K562 (cell line): ENCODE results near the gene CENPT. TPM values are rescaled to one million over a fixed set of nuclear protein-coding genes. Genes with fewer than 3 reads are reported as not detected.

ENCODE experiments used
- EP300 ChIP-seq: IDR thresholded peaks from 2 replicates; pipeline ENCODE4 v1.6.1; 2012; ENCODE audit warnings: low read length, improper control_type of control experiment
- FOXA3 ChIP-seq, 2 experiments: fragments of 450-650 bp in 1 of 2; sonication (generic) in 1 of 2; formaldehyde crosslinking; IDR thresholded peaks in 1 of 2; conservative IDR thresholded peaks in 1 of 2; 2 replicates each; pipeline versions ENCODE4 v1.4.0 to v1.8.0; 2020 to 2022; ENCODE audit warnings: mild to moderate bottlenecking in 2 of 2, missing genetic modification reagents in 1 of 2
- FOXJ2 ChIP-seq: fragments of 200-800 bp; sonication (Bioruptor generic); IDR thresholded peaks from 2 replicates; pipeline ENCODE4 v1.6.1; 2016; ENCODE audit warnings: missing genetic modification characterization, missing compliant biosample characterization
- GABPA ChIP-seq: fragments of 200-800 bp; sonication (Bioruptor generic); conservative IDR thresholded peaks from 2 replicates; pipeline ENCODE4 v1.6.1; 2016; ENCODE audit warnings: low read depth, missing genetic modification characterization, missing compliant biosample characterization
- HMG20A ChIP-seq: fragments of 450-650 bp; formaldehyde crosslinking; conservative IDR thresholded peaks from 2 replicates; pipeline ENCODE4 v1.4.0; 2020; ENCODE audit warnings: mild to moderate bottlenecking, mixed read lengths
- JUN ChIP-seq, 2 experiments: sonication (generic) in 1 of 2; formaldehyde crosslinking in 1 of 2; IDR thresholded peaks; 2 replicates each; pipeline versions ENCODE4 v1.6.1 to v1.8.0; 2012 to 2022; ENCODE audit warnings: borderline replicate concordance in 2 of 2, mild to moderate bottlenecking in 2 of 2, improper control_type of control experiment in 1 of 2, low read depth in 1 of 2, low read length in 1 of 2, missing genetic modification reagents in 1 of 2
- KLF16 ChIP-seq: IDR thresholded peaks from 2 replicates; pipeline ENCODE4 v1.6.1; 2016; ENCODE audit warnings: antibody characterized with exemption
- MAFK ChIP-seq: IDR thresholded peaks from 2 replicates; pipeline ENCODE4 v1.6.1; 2011; ENCODE audit warnings: low read length, improper control_type of control experiment
- MEIS2 ChIP-seq: fragments of 450-650 bp; IDR thresholded peaks from 2 replicates; pipeline ENCODE4 v1.6.1; 2014; ENCODE audit warnings: mild to moderate bottlenecking; ENCODE audit not compliant: partially characterized antibody
- NCOR1 ChIP-seq: fragments of 450-650 bp; IDR thresholded peaks from 2 replicates; pipeline ENCODE4 v1.6.1; 2016; ENCODE audit warnings: mild to moderate bottlenecking, moderate library complexity
- NEUROD1 ChIP-seq: fragments of 150-350 bp; IDR thresholded peaks from 2 replicates; pipeline ENCODE4 v1.6.1; 2014; ENCODE audit warnings: borderline replicate concordance, low read length, low read depth; ENCODE audit not compliant: partially characterized antibody
- NFIX ChIP-seq: fragments of 250-450 bp; sonication (Bioruptor Pico); IDR thresholded peaks from 2 replicates; pipeline ENCODE4 v1.4.0; 2020; ENCODE audit warnings: low read depth, mild to moderate bottlenecking, moderate library complexity
- NR2C2 ChIP-seq, 2 experiments: fragments of 200-800 bp in 1 of 2; sonication (Bioruptor generic) in 1 of 2; sonication (generic) in 1 of 2; formaldehyde crosslinking in 1 of 2; IDR thresholded peaks; 2 replicates each; pipeline versions ENCODE4 v1.6.1 to v1.8.0; 2016 to 2022; ENCODE audit warnings: mild to moderate bottlenecking in 1 of 2, missing compliant biosample characterization in 1 of 2, missing genetic modification characterization in 1 of 2, missing genetic modification reagents in 1 of 2
- RCOR1 ChIP-seq, 2 experiments: IDR thresholded peaks; 2 replicates each; pipeline ENCODE4 v1.6.1; 2012; ENCODE audit warnings: low read depth in 2 of 2, low read length in 2 of 2, borderline replicate concordance in 1 of 2, improper control_type of control experiment in 1 of 2
- RFX1 ChIP-seq: fragments of 450-650 bp; IDR thresholded peaks from 2 replicates; pipeline ENCODE4 v1.6.1; 2016; ENCODE audit warnings: mild to moderate bottlenecking, moderate library complexity
- SOX6 ChIP-seq: fragments of 450-650 bp; IDR thresholded peaks from 2 replicates; pipeline ENCODE4 v1.6.1; 2014; ENCODE audit warnings: mild to moderate bottlenecking
- TEAD4 ChIP-seq, 2 experiments: sonication (generic) in 1 of 2; formaldehyde crosslinking in 1 of 2; IDR thresholded peaks; 2 replicates each; pipeline versions ENCODE4 v1.6.1 to v1.8.0; 2012 to 2022; ENCODE audit warnings: borderline replicate concordance in 1 of 2, inconsistent platforms in 1 of 2, low read length in 1 of 2, mild to moderate bottlenecking in 1 of 2, missing genetic modification reagents in 1 of 2
- polyA plus RNA-seq, 8 experiments: library from polyadenylated mRNA; depleted of rRNA in 4 of 8; stranded (reverse) in 5 of 8; unstranded in 3 of 8; fragments of >200 nt; fragmentation: Nextera tagmentation in 2 of 8; fragmentation: Illumina TruSeq in 1 of 8; extraction: Ambion mirVana in 2 of 8; extraction: Trizol in 1 of 8; gene quantifications; 2 replicates each; pipeline versions ENCODE4 v1.2.1 to v1.2.3, GENCODE V29; 2011 to 2014; ENCODE audit warnings: inconsistent platforms in 1 of 8, missing spikeins in 1 of 8
- total RNA-seq, 7 experiments: library from RNA; depleted of rRNA in 6 of 7; stranded (reverse); fragments of >200 nt in 6 of 7; fragmentation: Illumina TruSeq in 2 of 7; extraction: Trizol in 2 of 7; gene quantifications; 2 replicates each; pipeline versions ENCODE4 v1.2.1 to v1.2.3, GENCODE V29; 2011 to 2021; ENCODE audit warnings: low replicate concordance in 1 of 7
- TF ChIP-seq, protein P1 (sequence below): sonication (generic); formaldehyde crosslinking; IDR thresholded peaks from 2 replicates; pipeline ENCODE4 v1.8.0; 2022; ENCODE audit warnings: missing genetic modification reagents, mild to moderate bottlenecking, moderate library complexity, borderline replicate concordance
- TF ChIP-seq, protein P2 (sequence below), 2 experiments: IDR thresholded peaks in 1 of 2; conservative IDR thresholded peaks in 1 of 2; 2 replicates each; pipeline ENCODE4 v1.6.1; 2016; ENCODE audit warnings: low read depth in 2 of 2, mild to moderate bottlenecking in 1 of 2, missing compliant biosample characterization in 1 of 2, missing genetic modification characterization in 1 of 2, moderate library complexity in 1 of 2
- TF ChIP-seq, protein P3 (sequence below), 2 experiments: fragments of 450-650 bp; conservative IDR thresholded peaks; 2 replicates each; pipeline ENCODE4 v1.6.1; 2017; ENCODE audit warnings: mild to moderate bottlenecking in 2 of 2, moderate library complexity in 2 of 2

The CENPT gene
- total and polyA plus RNA-seq, 9 of the 15 experiments (the other 6 are each of a cell fraction or from before 2014, with no cell fraction given) = 3.6 to 94.2 (median 44.1) TPM

DNA sequence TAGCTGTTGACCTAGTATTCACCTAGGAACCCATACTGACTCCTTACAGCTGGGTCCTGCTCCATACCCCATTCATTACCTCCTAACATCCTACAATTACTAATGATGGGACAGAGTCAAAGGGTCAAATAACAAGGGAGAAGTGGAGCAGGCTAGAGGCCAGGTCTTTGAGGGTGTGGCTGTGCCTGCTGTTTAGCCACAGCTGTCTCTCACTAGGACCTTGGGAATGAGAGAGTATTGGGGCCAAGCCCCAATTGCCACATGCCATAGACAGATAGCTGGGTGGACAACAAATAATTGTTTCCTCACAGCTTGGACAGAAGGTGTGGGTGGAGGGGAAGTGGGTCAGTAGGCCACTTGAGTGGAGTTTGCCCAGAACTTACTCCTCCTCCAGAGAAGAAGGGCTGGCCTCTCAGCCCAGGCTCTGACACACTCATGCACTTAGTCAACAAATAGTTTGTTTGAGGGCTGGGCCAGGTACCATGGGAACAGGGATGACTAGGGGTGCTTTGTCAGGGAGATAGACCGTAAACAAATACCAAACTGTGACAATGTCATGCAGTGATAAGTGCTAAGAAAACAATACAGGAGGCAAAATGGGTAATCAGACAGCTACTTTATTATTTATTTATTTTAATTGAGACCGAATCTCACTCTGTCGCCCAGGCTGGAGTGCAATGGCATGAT lies 10.2 kb upstream of the CENPT start (continued):
- peak; percentile 72 for TF ChIP-seq NEUROD1
- TF ChIP-seq, protein P1, sequence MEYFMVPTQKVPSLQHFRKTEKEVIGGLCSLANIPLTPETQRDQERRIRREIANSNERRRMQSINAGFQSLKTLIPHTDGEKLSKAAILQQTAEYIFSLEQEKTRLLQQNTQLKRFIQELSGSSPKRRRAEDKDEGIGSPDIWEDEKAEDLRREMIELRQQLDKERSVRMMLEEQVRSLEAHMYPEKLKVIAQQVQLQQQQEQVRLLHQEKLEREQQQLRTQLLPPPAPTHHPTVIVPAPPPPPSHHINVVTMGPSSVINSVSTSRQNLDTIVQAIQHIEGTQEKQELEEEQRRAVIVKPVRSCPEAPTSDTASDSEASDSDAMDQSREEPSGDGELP (CRISPR knock-in tag) = peak; percentile 76
- TF ChIP-seq SOX6 = peak; percentile 84
- TF ChIP-seq EP300 = 0 out of 2 replicates have a peak, but pooled peaks have one; percentile 35
- TF ChIP-seq NR2C2 (CRISPR knock-in tag; IDR thresholded peaks at IDR 0.05) = no peak
- TF ChIP-seq NR2C2 (tag; IDR thresholded peaks at IDR 0.05) = peak; percentile 24; the same call in 1 of the 2 replicates
- no peak for TF ChIP-seq NFIX (CRISPR knock-in tag)
- 0 out of 2 replicates have a peak, but pooled peaks have one; percentile 20 for TF ChIP-seq MAFK
- no peak for TF ChIP-seq KLF16
- TF ChIP-seq, protein P2, sequence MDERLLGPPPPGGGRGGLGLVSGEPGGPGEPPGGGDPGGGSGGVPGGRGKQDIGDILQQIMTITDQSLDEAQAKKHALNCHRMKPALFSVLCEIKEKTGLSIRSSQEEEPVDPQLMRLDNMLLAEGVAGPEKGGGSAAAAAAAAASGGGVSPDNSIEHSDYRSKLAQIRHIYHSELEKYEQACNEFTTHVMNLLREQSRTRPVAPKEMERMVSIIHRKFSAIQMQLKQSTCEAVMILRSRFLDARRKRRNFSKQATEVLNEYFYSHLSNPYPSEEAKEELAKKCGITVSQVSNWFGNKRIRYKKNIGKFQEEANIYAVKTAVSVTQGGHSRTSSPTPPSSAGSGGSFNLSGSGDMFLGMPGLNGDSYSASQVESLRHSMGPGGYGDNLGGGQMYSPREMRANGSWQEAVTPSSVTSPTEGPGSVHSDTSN (CRISPR knock-in tag; IDR thresholded peaks at IDR 0.05; ENCODE audit: low read depth) = no peak
- TF ChIP-seq, protein P2 (tag; conservative IDR thresholded peaks at IDR 0.05; ENCODE audit: low read depth) = 0 out of 2 replicates have a peak, but pooled peaks have one; percentile 12
- TF ChIP-seq, protein P3, sequence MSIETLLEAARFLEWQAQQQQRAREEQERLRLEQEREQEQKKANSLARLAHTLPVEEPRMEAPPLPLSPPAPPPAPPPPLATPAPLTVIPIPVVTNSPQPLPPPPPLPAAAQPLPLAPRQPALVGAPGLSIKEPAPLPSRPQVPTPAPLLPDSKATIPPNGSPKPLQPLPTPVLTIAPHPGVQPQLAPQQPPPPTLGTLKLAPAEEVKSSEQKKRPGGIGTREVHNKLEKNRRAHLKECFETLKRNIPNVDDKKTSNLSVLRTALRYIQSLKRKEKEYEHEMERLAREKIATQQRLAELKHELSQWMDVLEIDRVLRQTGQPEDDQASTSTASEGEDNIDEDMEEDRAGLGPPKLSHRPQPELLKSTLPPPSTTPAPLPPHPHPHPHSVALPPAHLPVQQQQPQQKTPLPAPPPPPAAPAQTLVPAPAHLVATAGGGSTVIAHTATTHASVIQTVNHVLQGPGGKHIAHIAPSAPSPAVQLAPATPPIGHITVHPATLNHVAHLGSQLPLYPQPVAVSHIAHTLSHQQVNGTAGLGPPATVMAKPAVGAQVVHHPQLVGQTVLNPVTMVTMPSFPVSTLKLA (conservative IDR thresholded peaks at IDR 0.05) = peak in 1 of 2 experiments; percentile 70; a peak in 2 of 4 replicates
- peak; percentile 42 for TF ChIP-seq TEAD4 (IDR thresholded peaks at IDR 0.05; ENCODE audit: low read length)
- no peak for TF ChIP-seq TEAD4 (CRISPR knock-in tag; IDR thresholded peaks at IDR 0.05; ENCODE audit: borderline replicate concordance)
- TF ChIP-seq JUN (IDR thresholded peaks at IDR 0.05; ENCODE audit: borderline replicate concordance, low read depth, low read length) = peak; percentile 46; the same call in 1 of the 2 replicates
- no peak for TF ChIP-seq JUN (CRISPR knock-in tag; IDR thresholded peaks at IDR 0.05; ENCODE audit: borderline replicate concordance)
- TF ChIP-seq NCOR1 = peak; percentile 55
- no peak for TF ChIP-seq HMG20A
- peak; percentile 92 for TF ChIP-seq RFX1
- TF ChIP-seq MEIS2 = peak; percentile 16
- TF ChIP-seq FOXA3 (CRISPR knock-in tag; conservative IDR thresholded peaks at IDR 0.05 in 1 of 2, IDR thresholded peaks at IDR 0.05 in 1 of 2) = 0 out of 4 replicates have a peak, but pooled peaks have one; percentile 22 to 71
- TF ChIP-seq GABPA (tag) = 0 out of 2 replicates have a peak, but pooled peaks have one; percentile 10
- TF ChIP-seq RCOR1 (IDR thresholded peaks at IDR 0.05; ENCODE audit: borderline replicate concordance in 1 of 2, low read depth in 2 of 2, low read length in 2 of 2) = peak in 1 of 2 experiments; percentile 7; a peak in 1 of 4 replicates
- TF ChIP-seq FOXJ2 (tag) = peak; percentile 100
